G401 (cell line): ENCODE results near the gene PYCR2. TPM values are rescaled to one million over a fixed set of nuclear protein-coding genes. Genes with fewer than 3 reads are reported as not detected.
"Not testable (repeated sequence)": the region's sequence is repeated elsewhere in the genome, so short reads cannot be mapped to it uniquely, and the experiment has no call there.

Experiments used
- DNase-seq: peaks from one replicate; pipeline ENCODE4 v3.0.0-alpha.2; 2015; ENCODE audit warnings: low spot score
- in situ Hi-C: cut with HindIII; loops from 2 replicates; pipeline ENCODE4 v1.10.0; 2016; ENCODE audit warnings: low sequenced_read_pairs, mixed read lengths
- total RNA-seq: library from RNA; depleted of rRNA; stranded (reverse); fragments of >200 nt; shearing (Covaris generic); gene quantifications from 2 replicates; pipeline ENCODE4 v1.2.3, GENCODE V29; 2014

Gene PYCR2
- total RNA-seq, 1 experiment from 2014 or later: 125 TPM

- in situ Hi-C loops: no loop called here
- no peak for DNase-seq
Observed at GRCh38 chr1:225899044-225899925, 24.8 kb downstream of the PYCR2 start.

- DNase-seq: no peak
- in situ Hi-C loops: no loop called here
Observed at GRCh38 chr1:225897595-225898514, 26.2 kb downstream of the PYCR2 start.

- DNase-seq: no peak
- in situ Hi-C loops: no loop called here
Observed at GRCh38 chr1:225896937-225897549, 27.0 kb downstream of the PYCR2 start.

- no peak for DNase-seq
- in situ Hi-C loops: no loop called here
Observed at GRCh38 chr1:225896494-225896893, 27.6 kb downstream of the PYCR2 start.

GRCh38 chr1:225892307-225892706 lies 31.7 kb downstream of the PYCR2 start:
- in situ Hi-C loops: no loop called here
- DNase-seq: no peak

GRCh38 chr1:225891229-225891972 lies 32.6 kb downstream of the PYCR2 start:
- in situ Hi-C loops: no loop called here
- DNase-seq: no peak

- in situ Hi-C loops: no loop called here
- no peak for DNase-seq
Observed at GRCh38 chr1:225890346-225891228, 33.5 kb downstream of the PYCR2 start.

- no peak for DNase-seq
- in situ Hi-C loops: no loop called here
Observed at GRCh38 chr1:225889743-225890142, 34.3 kb downstream of the PYCR2 start.

- DNase-seq: no peak
- in situ Hi-C loops: no loop called here
Observed at GRCh38 chr1:225888898-225889601, 35.0 kb downstream of the PYCR2 start, which contains the start of gene LEFTY1. Gene LEFTY1 (minus strand): TSS chr1:225889146. CDS start chr1:225889066, 80 bp downstream.

- no peak for DNase-seq
- in situ Hi-C loops: no loop called here
Observed at GRCh38 chr1:225888289-225888897, 35.7 kb downstream of the PYCR2 start.

GRCh38 chr1:225887554-225888288 lies 36.3 kb downstream of the PYCR2 start:
- DNase-seq, in situ Hi-C loops: not testable (repeated sequence)

- in situ Hi-C loops: no loop called here
- DNase-seq: no peak
Observed at GRCh38 chr1:225887030-225887314, 37.1 kb downstream of the PYCR2 start.

- no peak for DNase-seq
Observed at GRCh38 chr1:225886159-225887029, 37.7 kb downstream of the PYCR2 start.

GRCh38 chr1:225885336-225885735 lies 38.7 kb downstream of the PYCR2 start:
- no peak for DNase-seq
- in situ Hi-C loops: no loop called here

More at GRCh38 chr1:225886159-225887029, 37.7 kb downstream of the PYCR2 start:
- in situ Hi-C loops: no loop called here

GRCh38 chr1:225883616-225884265 lies 40.3 kb downstream of the PYCR2 start:
- no peak for DNase-seq
- in situ Hi-C loops: no loop called here
